Measurements from ENCODE around the gene KCNQ5. TPM values are rescaled to one million over a fixed set of nuclear protein-coding genes. Genes with fewer than 3 reads are reported as not detected.

The KCNQ5 gene
- total RNA-seq, 4 donors from 2014 or later, result 0.30 to 0.57 (median 0.42) TPM; not detected in 1

DNA sequence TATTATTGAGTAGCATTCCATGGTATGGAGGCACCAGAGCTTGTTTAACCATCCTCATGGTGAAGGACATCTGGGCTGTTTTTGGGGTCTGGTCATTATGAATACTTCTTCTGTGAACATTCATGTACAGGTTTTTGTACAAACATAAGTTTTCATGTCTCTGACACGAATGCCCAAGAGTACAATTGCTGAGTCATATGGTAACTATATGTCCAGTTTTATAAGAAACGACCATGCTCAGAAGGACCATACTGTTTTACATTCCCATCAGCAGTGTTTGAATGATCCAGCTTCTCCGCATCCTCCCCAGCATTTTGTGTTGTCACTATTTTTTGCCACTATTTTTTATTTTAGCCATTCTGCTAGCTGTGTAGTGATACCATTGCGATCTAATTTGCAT, 414.8 kb downstream of the KCNQ5 start:
- no peaks in the 10 kb centered on the region for H3K27me3 ChIP-seq
- no peak for DNase-seq (ENCODE audit: low spot score in 2 of 2)
- H3K9me3 ChIP-seq, result no peaks in the 10 kb centered on the region
- H3K4me3 ChIP-seq, result no peak overlapping the region
- H3K36me3 ChIP-seq, result no peaks in the 10 kb centered on the region
- no peak for TF ChIP-seq POLR2AphosphoS5 (IDR thresholded peaks at IDR 0.05)
- TF ChIP-seq EP300 (IDR thresholded peaks at IDR 0.05), result no peak
- WGBS, result 83% methylated on average over 4 of the region's 4 CpGs
- no peaks in the 10 kb centered on the region for H3K4me1 ChIP-seq
- H3K27ac ChIP-seq, result no peak overlapping the region

DNA sequence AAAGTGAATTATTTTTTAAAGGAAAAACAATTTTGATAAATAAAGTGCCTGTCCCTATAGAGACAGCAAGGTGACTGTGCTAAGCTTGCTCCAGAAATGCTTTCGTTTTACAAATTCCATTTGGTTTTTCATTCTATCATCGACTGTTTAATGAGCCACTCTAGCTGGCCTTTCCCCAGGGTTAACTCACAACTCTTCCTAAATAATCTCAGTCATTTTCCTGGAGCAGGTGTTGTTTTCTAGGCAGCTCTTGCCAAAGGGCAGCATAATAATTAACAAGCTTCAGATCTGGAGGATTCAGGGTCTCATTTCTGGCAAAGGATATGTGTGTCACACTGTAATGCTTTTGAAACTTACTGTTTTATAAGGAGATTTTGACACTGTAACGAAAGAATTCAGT, 419.2 kb downstream of the KCNQ5 start:
- no peak for DNase-seq (ENCODE audit: low spot score in 2 of 2)
- Histone ChIP-seq H3K27me3 (no peaks in the 10 kb centered on the region), H3K36me3 (no peaks in the 10 kb centered on the region), H3K4me1 (no peaks in the 10 kb centered on the region), H3K27ac (no peak overlapping the region), H3K4me3 (no peak overlapping the region), H3K9me3 (no peaks in the 10 kb centered on the region)
- 48% methylated on average over 3 of the region's 3 CpGs for WGBS
- TF ChIP-seq, protein P1, sequence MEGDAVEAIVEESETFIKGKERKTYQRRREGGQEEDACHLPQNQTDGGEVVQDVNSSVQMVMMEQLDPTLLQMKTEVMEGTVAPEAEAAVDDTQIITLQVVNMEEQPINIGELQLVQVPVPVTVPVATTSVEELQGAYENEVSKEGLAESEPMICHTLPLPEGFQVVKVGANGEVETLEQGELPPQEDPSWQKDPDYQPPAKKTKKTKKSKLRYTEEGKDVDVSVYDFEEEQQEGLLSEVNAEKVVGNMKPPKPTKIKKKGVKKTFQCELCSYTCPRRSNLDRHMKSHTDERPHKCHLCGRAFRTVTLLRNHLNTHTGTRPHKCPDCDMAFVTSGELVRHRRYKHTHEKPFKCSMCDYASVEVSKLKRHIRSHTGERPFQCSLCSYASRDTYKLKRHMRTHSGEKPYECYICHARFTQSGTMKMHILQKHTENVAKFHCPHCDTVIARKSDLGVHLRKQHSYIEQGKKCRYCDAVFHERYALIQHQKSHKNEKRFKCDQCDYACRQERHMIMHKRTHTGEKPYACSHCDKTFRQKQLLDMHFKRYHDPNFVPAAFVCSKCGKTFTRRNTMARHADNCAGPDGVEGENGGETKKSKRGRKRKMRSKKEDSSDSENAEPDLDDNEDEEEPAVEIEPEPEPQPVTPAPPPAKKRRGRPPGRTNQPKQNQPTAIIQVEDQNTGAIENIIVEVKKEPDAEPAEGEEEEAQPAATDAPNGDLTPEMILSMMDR (IDR thresholded peaks at IDR 0.05), result no peak
- TF ChIP-seq EP300 (IDR thresholded peaks at IDR 0.05) (no peak), POLR2AphosphoS5 (IDR thresholded peaks at IDR 0.05) (no peak), POLR2A (IDR thresholded peaks at IDR 0.05) (no peak)

DNA sequence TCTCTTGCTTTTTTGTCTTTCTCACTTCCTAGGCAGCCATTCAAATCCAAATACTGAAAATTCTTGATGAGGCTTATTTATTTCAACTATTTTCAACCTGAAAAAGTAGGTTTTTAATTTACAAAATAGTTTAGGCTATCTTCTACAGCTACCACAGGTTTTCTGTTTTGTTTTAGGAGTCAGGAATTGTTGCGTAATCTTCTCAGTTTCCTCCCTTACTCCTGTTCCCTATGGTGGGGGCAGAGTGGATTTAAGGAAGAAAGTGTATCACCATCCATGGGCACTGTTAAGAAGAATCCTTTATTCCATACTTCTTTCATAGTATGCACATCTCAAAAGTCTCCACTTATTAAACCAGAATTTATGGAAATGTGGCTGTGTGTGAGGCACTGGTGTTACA, 421.0 kb downstream of the KCNQ5 start:
- no peaks in the 10 kb centered on the region for H3K36me3 ChIP-seq
- TF ChIP-seq POLR2A (IDR thresholded peaks at IDR 0.05) (no peak), EP300 (IDR thresholded peaks at IDR 0.05) (no peak), POLR2AphosphoS5 (IDR thresholded peaks at IDR 0.05) (no peak)
- TF ChIP-seq, protein P1 (IDR thresholded peaks at IDR 0.05), result no peak
- no peaks in the 10 kb centered on the region for H3K9me3 ChIP-seq
- DNase-seq (ENCODE audit: low spot score in 2 of 2), result no peak
- no peaks in the 10 kb centered on the region for H3K4me1 ChIP-seq
- H3K4me3 ChIP-seq, result no peak overlapping the region
- no peaks in the 10 kb centered on the region for H3K27me3 ChIP-seq
- WGBS, result 97% methylated on average over 1 of the region's 1 CpG
- H3K27ac ChIP-seq, result no peak overlapping the region

DNA sequence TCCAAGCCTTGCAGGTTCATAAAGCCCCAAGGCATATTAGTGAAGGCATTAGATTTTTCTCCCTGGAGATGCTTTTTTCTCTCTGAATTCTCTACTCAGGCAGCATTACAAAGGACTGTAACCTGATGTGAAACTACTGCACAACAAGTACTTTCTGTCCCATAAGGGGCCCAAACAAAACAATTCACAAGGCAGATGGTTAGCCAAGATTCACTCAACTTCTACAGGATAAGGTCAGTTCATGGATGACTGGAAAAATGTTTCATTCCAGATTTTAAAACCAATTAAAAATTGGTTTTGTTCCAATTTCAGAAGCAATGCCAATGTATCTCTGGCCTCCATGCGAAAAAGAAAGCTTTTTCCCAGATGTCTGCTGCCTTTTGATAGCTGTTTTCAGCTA, 421.6 kb downstream of the KCNQ5 start:
- no peaks in the 10 kb centered on the region for H3K36me3 ChIP-seq
- no peak for TF ChIP-seq POLR2A (IDR thresholded peaks at IDR 0.05)
- no peak for TF ChIP-seq POLR2AphosphoS5 (IDR thresholded peaks at IDR 0.05)
- TF ChIP-seq EP300 (IDR thresholded peaks at IDR 0.05), result no peak
- TF ChIP-seq, protein P1 (IDR thresholded peaks at IDR 0.05), result no peak
- H3K4me3 ChIP-seq, result no peak overlapping the region
- 42% methylated on average over 1 of the region's 1 CpG for WGBS
- no peak for DNase-seq (ENCODE audit: low spot score in 2 of 2)
- no peak overlapping the region for H3K27ac ChIP-seq
- H3K9me3 ChIP-seq, result no peaks in the 10 kb centered on the region
- H3K4me1 ChIP-seq, result no peaks in the 10 kb centered on the region
- H3K27me3 ChIP-seq, result no peaks in the 10 kb centered on the region

DNA sequence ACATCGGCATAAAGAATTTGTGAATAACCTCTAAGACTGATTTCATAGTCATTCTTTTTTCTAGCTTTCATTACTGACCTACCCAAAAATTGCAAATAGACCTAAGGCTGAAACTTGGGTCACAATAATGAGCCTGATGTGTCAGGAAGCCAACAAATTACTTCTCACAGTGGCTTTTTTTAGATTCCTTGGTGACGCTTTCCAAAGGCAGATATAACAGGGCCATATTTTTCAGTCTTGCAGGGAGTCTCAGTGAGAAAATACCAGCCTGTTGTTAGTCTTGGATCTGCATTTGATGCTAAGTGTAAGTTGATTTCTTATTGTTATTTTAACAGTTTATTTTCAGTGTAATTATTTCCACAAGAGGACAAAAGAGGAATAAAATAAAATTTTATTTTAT, 423.7 kb downstream of the KCNQ5 start:
- no peak overlapping the region for H3K4me3 ChIP-seq
- no peaks in the 10 kb centered on the region for H3K4me1 ChIP-seq
- DNase-seq (ENCODE audit: low spot score in 2 of 2), result no peak
- no peaks in the 10 kb centered on the region for H3K27me3 ChIP-seq
- H3K9me3 ChIP-seq, result no peaks in the 10 kb centered on the region
- no peaks in the 10 kb centered on the region for H3K36me3 ChIP-seq
- TF ChIP-seq POLR2A (IDR thresholded peaks at IDR 0.05) (no peak), EP300 (IDR thresholded peaks at IDR 0.05) (no peak), POLR2AphosphoS5 (IDR thresholded peaks at IDR 0.05) (no peak)
- TF ChIP-seq, protein P1 (IDR thresholded peaks at IDR 0.05), result no peak
- H3K27ac ChIP-seq, result no peak overlapping the region
- WGBS, result 78% methylated on average over 2 of the region's 2 CpGs

DNA sequence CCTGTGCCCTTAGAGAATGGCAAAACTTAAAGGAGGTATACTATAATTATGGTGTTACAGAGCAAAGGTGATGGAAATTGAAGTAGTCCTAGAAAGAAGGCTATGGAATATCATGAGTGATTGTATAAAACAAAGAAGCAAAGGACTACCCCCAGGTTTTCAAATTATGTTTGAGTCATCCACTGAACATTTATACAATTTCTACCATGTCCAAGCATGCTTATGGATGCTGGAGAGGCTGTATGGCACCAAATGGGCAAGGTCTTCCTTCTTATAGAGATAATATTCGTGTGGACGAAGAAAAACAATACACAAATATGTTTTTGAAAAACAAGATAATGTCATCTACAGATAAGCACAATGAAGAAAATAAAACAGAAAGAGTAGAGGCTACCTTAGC, 425.9 kb downstream of the KCNQ5 start:
- H3K36me3 ChIP-seq, result no peaks in the 10 kb centered on the region
- H3K4me3 ChIP-seq, result no peak overlapping the region
- TF ChIP-seq POLR2AphosphoS5 (IDR thresholded peaks at IDR 0.05) (no peak), POLR2A (IDR thresholded peaks at IDR 0.05) (no peak), EP300 (IDR thresholded peaks at IDR 0.05) (no peak)
- TF ChIP-seq, protein P1 (IDR thresholded peaks at IDR 0.05), result no peak
- 27% methylated on average over 2 of the region's 2 CpGs for WGBS
- DNase-seq (ENCODE audit: low spot score in 2 of 2), result no peak
- H3K9me3 ChIP-seq, result no peaks in the 10 kb centered on the region
- no peaks in the 10 kb centered on the region for H3K27me3 ChIP-seq
- no peak overlapping the region for H3K27ac ChIP-seq
- no peaks in the 10 kb centered on the region for H3K4me1 ChIP-seq

Measured in suprapubic skin (tissue), 4 donors.